ENCODE results near the gene SLC22A1. TPM values are rescaled to one million over a fixed set of nuclear protein-coding genes. Genes with fewer than 3 reads are reported as not detected.
"Not testable (repeated sequence)": the region's sequence is repeated elsewhere in the genome, so short reads cannot be mapped to it uniquely, and the experiment has no call there.

The SLC22A1 gene
- total RNA-seq, 3 donors from 2014 or later: 1.7 to 7.0 (median 4.3) TPM

DNA sequence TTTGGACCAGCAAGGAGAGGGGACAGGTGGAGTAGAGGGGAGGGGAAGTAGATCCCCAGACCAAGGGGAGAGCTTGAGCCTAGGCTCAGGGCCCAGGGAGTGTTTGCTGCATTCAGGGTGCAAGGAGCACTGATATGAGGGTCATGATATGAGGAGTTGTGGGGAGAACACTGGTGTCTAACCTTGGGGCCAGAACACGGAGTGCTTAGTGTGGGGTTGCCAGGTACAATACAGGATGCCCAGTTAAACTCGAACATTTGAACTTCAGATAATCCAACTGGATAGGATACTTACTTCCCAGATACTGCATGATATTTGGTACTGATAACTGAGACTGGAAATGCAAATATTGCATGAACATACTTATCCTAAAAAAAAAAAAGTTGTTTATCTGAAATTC is 2.4 kb downstream of the SLC22A1 start:
- Mint-ChIP-seq H3K4me1 (ENCODE audit: low read depth) (no peaks in the 10 kb centered on the region), H3K27me3 (ENCODE audit: low read depth) (no peaks in the 10 kb centered on the region), H3K4me3 (no peak overlapping the region), H3K9me3 (no peaks in the 10 kb centered on the region), H3K36me3 (ENCODE audit: insufficient read depth) (peaks cover 4% of the 10 kb centered on the region)
- no peak for DNase-seq
- ATAC-seq: no peak

DNA sequence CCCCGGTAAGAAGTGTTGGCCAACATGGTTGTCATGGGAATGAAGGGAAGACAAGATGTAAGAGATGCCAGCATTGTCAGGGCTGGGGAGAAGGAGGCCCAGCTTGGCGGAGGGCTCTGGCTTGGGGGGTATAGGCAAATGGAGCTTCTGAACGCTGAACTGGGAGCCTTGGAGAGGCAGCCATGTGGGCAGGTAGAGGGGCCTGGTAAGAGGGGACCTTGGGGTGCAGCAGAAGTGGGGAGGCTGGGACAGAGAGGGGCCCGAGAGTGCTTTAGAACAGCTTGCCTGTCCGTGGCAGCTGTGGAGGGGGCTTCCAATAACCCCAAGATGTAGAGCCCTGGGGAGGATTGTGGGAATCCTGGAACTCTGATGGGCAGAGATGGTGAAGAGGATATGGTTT is 3.0 kb downstream of the SLC22A1 start:
- Mint-ChIP-seq H3K9me3 (no peaks in the 10 kb centered on the region), H3K4me1 (ENCODE audit: low read depth) (peaks cover 3% of the 10 kb centered on the region), H3K4me3 (no peak overlapping the region), H3K36me3 (ENCODE audit: insufficient read depth) (no peaks in the 10 kb centered on the region), H3K27me3 (ENCODE audit: low read depth) (no peaks in the 10 kb centered on the region)
- ATAC-seq (no peak), DNase-seq (no peak)

DNA sequence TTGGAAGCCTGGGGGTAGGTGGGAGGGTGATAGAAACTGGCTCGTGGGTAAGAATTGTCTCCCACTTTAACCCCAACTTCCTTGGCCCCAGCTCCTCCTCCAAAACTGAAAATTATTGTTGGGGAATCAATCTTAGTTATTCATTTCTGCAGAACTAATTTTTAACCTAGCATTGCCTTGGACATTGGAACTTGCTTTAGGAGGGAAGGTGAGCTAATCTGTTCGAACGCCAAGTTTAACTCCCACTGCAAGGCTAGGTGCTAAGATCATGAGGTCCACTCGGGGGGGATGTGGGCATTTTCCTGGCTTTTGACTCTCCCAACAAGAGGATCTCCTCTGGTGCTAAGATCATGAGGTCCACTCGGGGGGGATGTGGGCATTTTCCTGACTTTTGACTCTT is 3.5 kb downstream of the SLC22A1 start:
- not testable (repeated sequence) for H3K9me3 Mint-ChIP-seq; DNase-seq; H3K27me3 Mint-ChIP-seq (ENCODE audit: low read depth); H3K36me3 Mint-ChIP-seq (ENCODE audit: insufficient read depth); ATAC-seq; H3K4me1 Mint-ChIP-seq (ENCODE audit: low read depth); H3K4me3 Mint-ChIP-seq

DNA sequence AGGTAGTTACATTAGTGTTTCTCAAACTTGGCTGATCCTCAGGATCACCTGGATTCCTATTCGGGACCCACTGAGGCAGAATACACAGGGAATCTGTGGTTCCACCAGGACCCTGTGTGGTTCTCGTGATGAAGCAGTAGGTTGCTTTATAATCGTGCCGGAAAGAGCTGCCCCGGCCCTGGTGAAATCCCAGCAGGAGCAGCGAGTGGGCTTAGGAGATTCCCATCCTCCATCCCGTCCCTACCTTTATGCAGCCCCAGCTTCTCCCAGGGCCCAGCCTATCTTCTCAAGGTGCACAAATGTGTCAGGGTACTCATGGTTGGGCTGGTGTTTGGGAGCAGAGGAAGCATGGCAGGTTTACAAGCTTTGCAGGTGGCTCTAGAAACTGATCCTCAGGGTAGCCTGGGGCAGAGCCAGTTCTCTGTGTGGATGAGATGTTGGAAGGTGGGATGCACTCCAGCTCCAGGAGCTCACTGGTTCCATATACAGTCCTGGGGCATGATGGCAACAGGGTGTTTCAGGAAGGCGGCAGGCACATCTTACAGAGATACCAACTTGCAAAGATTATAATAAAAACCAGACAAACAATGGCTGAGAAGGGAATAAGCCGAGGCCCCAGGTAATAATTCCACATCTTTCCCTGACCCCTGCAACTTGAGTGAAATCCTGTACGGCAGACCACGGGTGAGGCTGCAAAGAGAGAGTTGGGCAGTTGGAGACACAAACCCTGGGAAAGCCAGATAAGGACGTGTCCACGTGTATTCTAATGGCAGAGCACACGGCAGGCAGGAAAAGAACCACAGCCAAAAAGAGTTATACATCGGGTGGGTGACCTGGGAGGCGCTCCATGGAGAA is 5.9 kb downstream of the SLC22A1 start:
- Mint-ChIP-seq H3K27me3 (ENCODE audit: low read depth) (no peaks in the 10 kb centered on the region), H3K4me1 (ENCODE audit: low read depth) (peaks cover 3% of the 10 kb centered on the region), H3K36me3 (ENCODE audit: insufficient read depth) (no peaks in the 10 kb centered on the region), H3K4me3 (no peak overlapping the region), H3K9me3 (no peaks in the 10 kb centered on the region)
- ATAC-seq (no peak), DNase-seq (no peak)

DNA sequence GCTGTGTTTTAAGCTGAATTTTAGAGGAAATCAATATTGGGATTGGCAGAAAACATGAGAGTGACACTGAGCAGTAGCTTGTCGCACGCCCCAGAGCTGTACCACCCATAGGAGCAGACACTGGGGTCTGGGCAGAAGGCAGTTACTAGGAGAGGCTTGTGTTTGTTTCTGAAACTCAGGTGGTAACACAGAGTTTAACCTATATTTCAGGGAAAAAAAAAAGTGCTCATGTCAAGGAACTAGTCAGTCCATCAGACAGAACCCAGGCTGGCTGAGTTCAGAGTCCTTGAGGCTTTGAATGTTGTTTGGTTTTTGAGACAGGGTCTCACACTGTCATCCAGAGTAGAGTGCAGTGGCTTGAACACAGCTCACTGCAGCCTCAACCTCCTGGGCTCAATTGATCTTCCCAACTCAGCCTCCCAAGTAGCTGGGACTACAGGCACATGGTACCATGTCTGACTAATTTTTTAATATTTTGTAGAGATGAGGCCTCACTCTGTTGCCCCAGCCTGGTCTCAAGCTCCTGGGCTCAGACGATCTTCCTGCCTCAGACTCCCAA is 6.6 kb downstream of the SLC22A1 start:
- Mint-ChIP-seq H3K36me3 (ENCODE audit: insufficient read depth) (no peaks in the 10 kb centered on the region), H3K9me3 (no peaks in the 10 kb centered on the region), H3K4me3 (no peak overlapping the region), H3K27me3 (ENCODE audit: low read depth) (no peaks in the 10 kb centered on the region), H3K4me1 (ENCODE audit: low read depth) (peaks cover 3% of the 10 kb centered on the region)
- DNase-seq (no peak), ATAC-seq (no peak)

DNA sequence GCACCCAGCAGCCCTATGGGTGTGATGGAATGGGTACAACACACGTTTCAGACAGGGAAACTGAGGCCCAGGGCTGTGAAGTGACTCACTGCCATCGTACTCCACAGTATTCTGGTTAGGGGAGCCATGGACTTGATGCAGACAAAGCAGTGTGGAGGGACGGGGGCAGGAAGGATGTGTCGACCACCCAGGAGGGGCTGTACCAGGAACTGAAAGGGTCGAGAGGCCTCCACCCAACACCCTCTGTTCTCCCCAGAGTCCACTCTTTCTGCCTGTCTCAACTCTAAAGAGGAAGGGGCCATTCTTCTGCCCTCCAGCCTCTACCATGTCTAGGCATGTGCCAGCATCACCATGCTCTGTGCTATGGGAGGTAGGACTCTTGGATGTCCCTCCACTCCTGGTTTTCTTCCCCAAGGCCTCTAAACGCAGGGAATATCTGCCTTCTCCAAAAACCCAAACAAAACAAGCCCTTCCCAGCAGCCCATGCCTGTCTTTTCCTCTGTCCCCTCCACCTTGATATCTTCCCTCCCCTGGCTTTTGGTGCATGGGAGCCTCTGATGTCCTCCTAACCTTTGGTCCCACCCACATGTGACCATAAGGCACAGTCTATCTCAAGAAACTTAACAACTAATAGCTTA is 7.4 kb downstream of the SLC22A1 start:
- Mint-ChIP-seq H3K4me3 (no peak overlapping the region), H3K27me3 (ENCODE audit: low read depth) (no peaks in the 10 kb centered on the region), H3K9me3 (no peaks in the 10 kb centered on the region), H3K4me1 (ENCODE audit: low read depth) (peaks cover 3% of the 10 kb centered on the region), H3K36me3 (ENCODE audit: insufficient read depth) (no peaks in the 10 kb centered on the region)
- DNase-seq: no peak
- ATAC-seq: no peak

DNA sequence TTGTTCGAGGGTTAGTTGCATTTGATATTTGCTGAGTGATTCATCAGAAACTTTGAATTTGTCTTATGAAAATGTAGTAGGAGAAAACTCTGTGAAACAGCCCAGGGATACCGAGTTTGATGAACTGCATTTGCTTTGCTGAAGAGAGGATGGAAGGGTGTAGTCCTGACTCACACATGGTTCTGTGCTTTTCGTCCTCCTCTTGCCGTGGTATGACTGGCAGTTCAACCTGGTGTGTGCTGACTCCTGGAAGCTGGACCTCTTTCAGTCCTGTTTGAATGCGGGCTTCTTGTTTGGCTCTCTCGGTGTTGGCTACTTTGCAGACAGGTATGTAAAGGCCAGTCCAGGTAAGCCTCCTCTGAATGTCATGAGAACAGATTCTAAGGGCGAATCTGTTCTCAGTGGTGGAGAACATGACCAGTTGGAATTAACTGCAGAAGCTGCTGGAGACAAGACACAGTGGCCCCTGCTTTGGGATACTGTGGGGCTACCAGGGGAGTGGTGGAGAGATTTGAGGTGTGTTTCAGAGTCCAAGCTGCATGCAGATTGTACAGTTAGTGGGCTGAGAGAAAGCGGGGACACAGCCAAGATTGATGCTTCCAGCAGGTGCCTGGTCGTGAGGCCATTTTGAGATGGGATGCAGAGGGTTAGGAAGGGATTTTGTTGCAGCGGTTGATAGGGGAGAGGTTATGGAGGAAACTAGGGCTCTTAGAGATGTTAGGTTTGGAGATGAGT is 8.4 kb downstream of the SLC22A1 start:
- Mint-ChIP-seq H3K4me1 (ENCODE audit: low read depth) (peaks cover 3% of the 10 kb centered on the region), H3K36me3 (ENCODE audit: insufficient read depth) (no peaks in the 10 kb centered on the region), H3K4me3 (peak overlapping the region; percentile 2), H3K27me3 (ENCODE audit: low read depth) (no peaks in the 10 kb centered on the region), H3K9me3 (no peaks in the 10 kb centered on the region)
- ATAC-seq (no peak), DNase-seq (no peak)

DNA sequence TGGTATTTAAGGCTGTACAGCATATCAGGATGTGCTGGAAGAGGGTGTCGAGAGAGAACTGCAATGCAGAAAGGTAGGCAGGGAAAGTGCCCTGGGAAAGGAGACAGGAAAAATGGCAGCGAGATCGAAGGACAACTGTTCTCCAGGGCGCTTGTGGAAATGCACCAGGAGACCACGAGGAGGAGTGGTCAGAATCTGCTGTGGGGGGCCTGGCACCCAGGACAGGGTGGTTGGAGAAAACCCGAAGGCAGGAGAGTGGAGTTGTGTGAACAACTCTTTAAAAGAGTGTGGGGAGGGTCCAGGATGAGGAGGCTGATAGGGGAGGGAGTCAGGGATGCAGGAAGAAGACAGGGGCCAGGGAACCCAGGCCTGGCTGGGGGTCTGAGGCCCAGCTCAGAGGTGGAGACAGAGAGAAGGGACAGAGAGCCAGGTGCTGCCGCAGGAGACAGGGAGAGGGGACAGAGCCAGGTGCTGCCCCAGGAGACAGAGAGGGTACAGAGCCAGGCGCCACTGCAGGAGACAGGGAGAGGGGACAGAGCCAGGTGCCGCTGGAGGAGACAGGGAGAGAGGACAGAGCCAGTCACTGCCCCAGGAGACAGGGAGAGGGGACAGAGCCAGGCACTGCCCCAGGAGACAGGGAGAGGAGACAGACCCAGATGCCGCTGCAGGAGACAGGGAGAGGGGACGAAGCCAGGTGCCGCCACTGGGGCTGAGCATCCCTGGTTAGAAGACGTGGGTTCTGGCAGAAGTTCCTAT is 9.3 kb downstream of the SLC22A1 start:
- DNase-seq: no peak
- ATAC-seq: no peak
- Mint-ChIP-seq H3K27me3 (ENCODE audit: low read depth) (no peaks in the 10 kb centered on the region), H3K4me1 (ENCODE audit: low read depth) (peaks cover 3% of the 10 kb centered on the region), H3K4me3 (no peak overlapping the region), H3K9me3 (no peaks in the 10 kb centered on the region), H3K36me3 (ENCODE audit: insufficient read depth) (no peaks in the 10 kb centered on the region)

DNA sequence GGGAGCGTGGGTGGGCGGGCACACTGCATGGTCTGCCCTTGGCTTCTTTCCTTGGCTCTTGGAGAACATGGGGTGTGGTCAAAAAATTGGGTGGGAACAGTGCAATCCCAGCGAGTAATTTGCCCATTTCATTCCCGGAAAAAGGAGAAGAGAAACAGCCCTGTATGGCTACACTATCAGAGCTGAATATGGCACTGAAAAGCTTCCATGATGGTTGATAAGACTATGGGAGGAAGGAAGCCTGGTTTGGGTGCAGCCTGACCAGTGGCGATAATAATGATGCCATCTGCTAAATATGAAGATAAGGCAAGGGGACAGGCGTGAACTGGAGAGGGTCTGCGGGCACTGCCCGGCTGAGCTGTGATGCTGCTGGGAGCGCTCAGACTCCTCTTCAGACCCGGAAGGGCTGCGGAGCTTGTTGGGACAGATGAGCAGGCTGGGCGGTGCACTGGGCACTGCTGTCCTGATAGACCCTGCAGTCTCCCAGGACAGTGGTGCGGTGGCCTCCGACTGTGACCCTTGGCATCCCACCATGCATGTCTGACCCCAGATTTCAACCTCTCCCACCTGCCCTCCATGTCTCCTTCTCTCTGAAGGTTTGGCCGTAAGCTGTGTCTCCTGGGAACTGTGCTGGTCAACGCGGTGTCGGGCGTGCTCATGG is 10.2 kb downstream of the SLC22A1 start:
- Mint-ChIP-seq H3K36me3 (ENCODE audit: insufficient read depth) (no peaks in the 10 kb centered on the region), H3K9me3 (no peaks in the 10 kb centered on the region), H3K27me3 (ENCODE audit: low read depth) (no peaks in the 10 kb centered on the region), H3K4me3 (no peak overlapping the region), H3K4me1 (ENCODE audit: low read depth) (peaks cover 3% of the 10 kb centered on the region)
- ATAC-seq: no peak
- DNase-seq: no peak

DNA sequence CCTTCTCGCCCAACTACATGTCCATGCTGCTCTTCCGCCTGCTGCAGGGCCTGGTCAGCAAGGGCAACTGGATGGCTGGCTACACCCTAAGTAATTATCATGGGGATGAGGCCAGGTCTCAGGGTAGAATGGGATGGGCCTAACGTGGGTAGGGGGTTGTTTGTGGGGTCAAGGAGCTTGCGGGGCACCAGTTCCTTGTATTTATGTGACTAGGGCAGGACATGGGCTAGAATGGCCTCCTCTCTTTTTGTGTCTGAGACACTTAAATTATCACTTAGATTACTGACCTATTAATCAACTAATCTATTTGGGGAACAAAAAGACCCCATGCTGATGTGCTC is 10.7 kb downstream of the SLC22A1 start:
- peaks cover 3% of the 10 kb centered on the region for H3K4me1 Mint-ChIP-seq (ENCODE audit: low read depth)
- H3K4me3 Mint-ChIP-seq: no peak overlapping the region
- H3K27me3 Mint-ChIP-seq (ENCODE audit: low read depth): no peaks in the 10 kb centered on the region
- DNase-seq: no peak
- H3K36me3 Mint-ChIP-seq (ENCODE audit: insufficient read depth): no peaks in the 10 kb centered on the region
- no peaks in the 10 kb centered on the region for H3K9me3 Mint-ChIP-seq
- ATAC-seq: no peak

DNA sequence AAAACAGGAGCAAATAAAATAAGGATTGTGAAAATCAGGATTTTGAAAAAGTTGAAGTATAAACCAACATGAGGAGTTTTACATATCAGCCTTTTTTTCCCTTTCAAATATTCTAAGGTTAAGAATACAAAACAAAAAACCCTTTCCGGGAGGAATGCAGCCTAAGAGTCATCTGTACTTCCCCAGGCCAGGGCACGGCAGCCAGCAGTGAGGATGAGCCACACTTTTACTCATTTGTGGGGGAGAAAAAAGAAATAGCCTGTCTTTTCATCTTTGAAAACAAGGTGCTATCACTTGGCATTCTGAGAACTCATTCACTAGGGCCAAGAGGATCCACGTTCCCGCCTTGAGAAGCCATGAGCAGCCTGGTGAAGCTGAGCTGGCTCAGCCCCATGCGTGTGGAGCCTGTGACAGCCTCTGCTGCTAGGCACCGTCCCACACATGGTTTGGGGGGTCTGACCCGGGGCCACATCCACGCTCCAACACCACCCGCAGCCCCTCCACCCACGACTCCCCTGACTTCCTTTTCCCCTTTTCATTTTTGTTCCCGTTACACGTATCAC is 11.2 kb downstream of the SLC22A1 start:
- H3K9me3 Mint-ChIP-seq: no peaks in the 10 kb centered on the region
- H3K4me3 Mint-ChIP-seq: no peak overlapping the region
- DNase-seq (no peak), ATAC-seq (no peak)
- no peaks in the 10 kb centered on the region for H3K27me3 Mint-ChIP-seq (ENCODE audit: low read depth)
- no peaks in the 10 kb centered on the region for H3K36me3 Mint-ChIP-seq (ENCODE audit: insufficient read depth)
- H3K4me1 Mint-ChIP-seq (ENCODE audit: low read depth): peaks cover 3% of the 10 kb centered on the region

DNA sequence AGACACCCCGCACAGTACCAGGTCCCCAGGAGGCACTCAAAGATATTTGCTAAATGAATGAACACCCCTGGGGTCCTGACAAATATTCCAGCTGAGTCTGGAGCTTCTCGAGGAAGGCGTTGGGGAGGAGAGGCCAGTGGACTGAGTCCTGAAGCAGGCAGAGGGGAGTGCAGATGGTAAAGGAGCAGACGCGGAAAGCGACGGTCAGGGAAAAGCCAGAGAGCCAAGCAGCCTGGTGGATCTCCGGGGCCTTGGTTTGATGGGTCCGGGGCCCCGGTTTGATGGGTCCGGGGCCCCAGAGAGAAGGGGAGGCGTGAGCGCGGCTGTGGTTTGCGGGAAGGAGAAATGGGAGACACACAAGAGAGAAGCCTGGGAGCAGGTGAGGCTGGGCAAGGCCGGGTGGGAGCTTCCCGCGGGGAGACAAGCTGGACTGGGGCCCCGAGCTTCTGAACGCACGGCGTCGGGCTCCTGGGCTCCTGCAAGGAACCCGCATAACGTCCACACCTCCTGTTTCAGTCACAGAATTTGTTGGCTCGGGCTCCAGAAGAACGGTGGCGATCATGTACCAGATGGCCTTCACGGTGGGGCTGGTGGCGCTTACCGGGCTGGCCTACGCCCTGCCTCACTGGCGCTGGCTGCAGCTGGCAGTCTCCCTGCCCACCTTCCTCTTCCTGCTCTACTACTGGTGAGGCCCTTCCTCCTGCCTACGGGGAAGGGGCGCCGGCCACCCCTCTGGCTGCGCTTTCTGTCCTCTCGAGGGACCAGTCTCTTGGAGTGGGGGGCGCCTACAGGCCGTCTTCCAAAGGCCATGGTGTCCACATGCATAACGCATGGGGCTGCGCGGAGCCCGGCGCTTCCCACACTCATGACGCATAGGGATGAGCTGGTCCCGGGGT is 12.1 kb downstream of the SLC22A1 start:
- Mint-ChIP-seq H3K4me3 (no peak overlapping the region), H3K27me3 (ENCODE audit: low read depth) (no peaks in the 10 kb centered on the region), H3K4me1 (ENCODE audit: low read depth) (peaks cover 11% of the 10 kb centered on the region), H3K9me3 (no peaks in the 10 kb centered on the region), H3K36me3 (ENCODE audit: insufficient read depth) (no peaks in the 10 kb centered on the region)
- DNase-seq (no peak), ATAC-seq (peak; percentile 23 to 25)

DNA sequence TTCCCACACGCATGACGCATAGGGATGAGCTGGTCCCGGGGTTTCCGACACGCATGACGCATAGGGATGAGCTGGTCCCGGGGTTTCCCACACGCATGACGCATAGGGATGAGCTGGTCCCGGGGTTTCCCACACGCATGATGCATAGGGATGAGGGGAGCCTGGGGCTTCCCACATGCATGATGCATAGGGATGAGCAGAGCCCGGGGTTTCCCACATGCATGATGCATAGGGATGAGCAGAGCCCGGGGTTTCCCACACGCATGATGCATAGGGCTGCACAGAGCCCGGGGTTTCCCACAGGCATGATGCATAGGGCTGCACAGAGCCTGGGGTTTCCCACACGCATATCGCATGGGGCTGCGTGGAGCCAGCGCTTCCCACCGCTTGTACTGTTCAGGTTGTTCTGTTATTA is 12.7 kb downstream of the SLC22A1 start:
- peak; percentile 65 to 67 for ATAC-seq
- not testable (repeated sequence) for H3K4me3 Mint-ChIP-seq; H3K4me1 Mint-ChIP-seq (ENCODE audit: low read depth); DNase-seq; H3K36me3 Mint-ChIP-seq (ENCODE audit: insufficient read depth); H3K27me3 Mint-ChIP-seq (ENCODE audit: low read depth); H3K9me3 Mint-ChIP-seq

Data from activated T-cell treated with anti-CD3 and anti-CD28 coated beads, Interleukin-2, amount 50 U/mL, for 4 hours (primary cell).